Measurements from ENCODE around the gene YWHAH. TPM values are rescaled to one million over a fixed set of nuclear protein-coding genes. Genes with fewer than 3 reads are reported as not detected.
A peak's percentile ranks its signal among the peaks of the same experiment; 100 is the strongest.

The YWHAH gene
- total and polyA plus RNA-seq, 2 experiments from 2014 or later = 80.7 to 135 TPM

- peaks cover 13% of the 10 kb centered on the region for H3K4me1 ChIP-seq (ENCODE audit: insufficient read depth)
- H4K20me1 ChIP-seq (ENCODE audit: insufficient read depth, poor library complexity, severe bottlenecking) = no peaks in the 10 kb centered on the region
- H3K4me2 ChIP-seq = no peak overlapping the region
- no peaks in the 10 kb centered on the region for H3K9me2 ChIP-seq (replicated peaks; ENCODE audit: insufficient read depth)
- H3K79me2 ChIP-seq = no peaks in the 10 kb centered on the region
- H3K4me3 ChIP-seq = no peak overlapping the region
- 68% methylated on average over 16 of the region's 16 CpGs for WGBS (ENCODE audit: low lambda C conversion rate, missing lambda C conversion rate)
- no peak for DNase-seq (ENCODE audit: low spot score)
- H3K9me3 ChIP-seq (ENCODE audit: low read depth) = no peaks in the 10 kb centered on the region
- H3K36me3 ChIP-seq (replicated peaks; ENCODE audit: insufficient read depth, low read depth) = no peaks in the 10 kb centered on the region
- H3K27me3 ChIP-seq = no peaks in the 10 kb centered on the region
- H3K27ac ChIP-seq = no peak overlapping the region
- no peak overlapping the region for H2AFZ ChIP-seq
- TF ChIP-seq CTCF (IDR thresholded peaks at IDR 0.05; ENCODE audit: poor library complexity) = no peak
- TF ChIP-seq EZH2 (IDR thresholded peaks at IDR 0.05; ENCODE audit: borderline replicate concordance) = no peak
- TF ChIP-seq EZH2phosphoT487 (IDR thresholded peaks at IDR 0.05; ENCODE audit: low read depth, severe bottlenecking, unreplicated experiment) = no peak
These were observed 46.2 kb upstream of the YWHAH start for GRCh38 chr22:31897842-31898805.

- Histone ChIP-seq H2AFZ (no peak overlapping the region), H3K27me3 (no peaks in the 10 kb centered on the region), H3K9me2 (replicated peaks; ENCODE audit: insufficient read depth) (no peaks in the 10 kb centered on the region), H3K36me3 (replicated peaks; ENCODE audit: insufficient read depth, low read depth) (no peaks in the 10 kb centered on the region), H3K4me1 (ENCODE audit: insufficient read depth) (peaks cover 7% of the 10 kb centered on the region), H4K20me1 (ENCODE audit: insufficient read depth, poor library complexity, severe bottlenecking) (no peaks in the 10 kb centered on the region), H3K79me2 (no peaks in the 10 kb centered on the region), H3K27ac (peak overlapping the region; percentile 8), H3K4me3 (no peak overlapping the region), H3K4me2 (no peak overlapping the region), H3K9me3 (ENCODE audit: low read depth) (no peaks in the 10 kb centered on the region)
- WGBS (ENCODE audit: low lambda C conversion rate, missing lambda C conversion rate) = 54% methylated on average over 2 of the region's 2 CpGs
- TF ChIP-seq EZH2 (IDR thresholded peaks at IDR 0.05; ENCODE audit: borderline replicate concordance) = no peak
- TF ChIP-seq CTCF (IDR thresholded peaks at IDR 0.05; ENCODE audit: poor library complexity) = no peak
- TF ChIP-seq EZH2phosphoT487 (IDR thresholded peaks at IDR 0.05; ENCODE audit: low read depth, severe bottlenecking, unreplicated experiment) = no peak
- DNase-seq (ENCODE audit: low spot score) = no peak
These were observed 45.4 kb upstream of the YWHAH start for GRCh38 chr22:31898926-31899325.

- no peaks in the 10 kb centered on the region for H3K9me2 ChIP-seq (replicated peaks; ENCODE audit: insufficient read depth)
- no peak overlapping the region for H3K4me3 ChIP-seq
- TF ChIP-seq CTCF (IDR thresholded peaks at IDR 0.05; ENCODE audit: poor library complexity) (no peak), EZH2 (IDR thresholded peaks at IDR 0.05; ENCODE audit: borderline replicate concordance) (no peak), EZH2phosphoT487 (IDR thresholded peaks at IDR 0.05; ENCODE audit: low read depth, severe bottlenecking, unreplicated experiment) (no peak)
- no peak overlapping the region for H3K4me2 ChIP-seq
- H4K20me1 ChIP-seq (ENCODE audit: insufficient read depth, poor library complexity, severe bottlenecking) = no peaks in the 10 kb centered on the region
- H3K36me3 ChIP-seq (replicated peaks; ENCODE audit: insufficient read depth, low read depth) = no peaks in the 10 kb centered on the region
- H3K4me1 ChIP-seq (ENCODE audit: insufficient read depth) = peaks cover 7% of the 10 kb centered on the region
- peak overlapping the region; percentile 8 for H3K27ac ChIP-seq
- DNase-seq (ENCODE audit: low spot score) = peak; percentile 34
- no peaks in the 10 kb centered on the region for H3K79me2 ChIP-seq
- no peaks in the 10 kb centered on the region for H3K27me3 ChIP-seq
- 70% methylated on average over 3 of the region's 4 CpGs for WGBS (ENCODE audit: low lambda C conversion rate, missing lambda C conversion rate)
- H2AFZ ChIP-seq = no peak overlapping the region
- no peaks in the 10 kb centered on the region for H3K9me3 ChIP-seq (ENCODE audit: low read depth)
These were observed 44.7 kb upstream of the YWHAH start for GRCh38 chr22:31899669-31900068.
